Iris pigment epithelial cell (primary cell): ENCODE measurements around the gene ULK1.
"Not testable (repeated sequence)": the region's sequence is repeated elsewhere in the genome, so short reads cannot be mapped to it uniquely, and the experiment has no call there.

Experiments
- DNase-seq: peaks from one replicate; pipeline ENCODE4 v3.0.0-alpha.2; 2011; ENCODE audit warnings: low read depth

The ULK1 gene

GRCh38 chr12:131862084-131862441 lies 32.4 kb upstream of the ULK1 start:
- no peak for DNase-seq

- DNase-seq = no peak
These were observed 31.8 kb upstream of the ULK1 start for GRCh38 chr12:131862600-131862993.

- DNase-seq = peak; percentile 21
These were observed 31.3 kb upstream of the ULK1 start for GRCh38 chr12:131862994-131863710.

- DNase-seq = no peak
These were observed 30.6 kb upstream of the ULK1 start for GRCh38 chr12:131863711-131864396.

- DNase-seq = no peak
These were observed 30.0 kb upstream of the ULK1 start for GRCh38 chr12:131864469-131864868.

- DNase-seq = peak; percentile 15
These were observed 29.1 kb upstream of the ULK1 start for GRCh38 chr12:131865180-131865875.

- no peak for DNase-seq
These were observed 27.0 kb upstream of the ULK1 start for GRCh38 chr12:131867471-131867870.

GRCh38 chr12:131867891-131868675 lies 26.3 kb upstream of the ULK1 start:
- DNase-seq = no peak

GRCh38 chr12:131869871-131870418 lies 24.5 kb upstream of the ULK1 start:
- DNase-seq = peak; percentile 70

GRCh38 chr12:131871677-131872076 lies 22.7 kb upstream of the ULK1 start:
- no peak for DNase-seq

- peak; percentile 68 for DNase-seq
These were observed 22.0 kb upstream of the ULK1 start for GRCh38 chr12:131872154-131873051.

- DNase-seq = no peak
These were observed 21.1 kb upstream of the ULK1 start for GRCh38 chr12:131873293-131873692.

GRCh38 chr12:131874972-131875371 lies 19.4 kb upstream of the ULK1 start:
- not testable (repeated sequence) for DNase-seq

GRCh38 chr12:131877216-131877615 lies 17.2 kb upstream of the ULK1 start:
- DNase-seq = not testable (repeated sequence)

GRCh38 chr12:131878436-131878835 lies 16.0 kb upstream of the ULK1 start:
- not testable (repeated sequence) for DNase-seq

GRCh38 chr12:131882804-131883520 lies 11.5 kb upstream of the ULK1 start:
- no peak for DNase-seq

GRCh38 chr12:131883521-131883900 lies 10.9 kb upstream of the ULK1 start:
- DNase-seq = no peak

GRCh38 chr12:131885076-131885475 lies 9.3 kb upstream of the ULK1 start:
- not testable (repeated sequence) for DNase-seq

GRCh38 chr12:131885543-131886057 lies 8.8 kb upstream of the ULK1 start:
- no peak for DNase-seq

- DNase-seq = not testable (repeated sequence)
These were observed 2.7 kb upstream of the ULK1 start for GRCh38 chr12:131891722-131892121.
